GM12864 (cell line): ENCODE data around the gene TBC1D14.

Source experiments
- DNase-seq: peaks from one replicate; pipeline ENCODE4 v3.0.0-alpha.2; 2011; ENCODE audit warnings: low read depth
- H3K4me3 ChIP-seq: 2 replicates; pipeline ENCODE4 v1.5.1; 2011; ENCODE audit warnings: mild to moderate bottlenecking, low read depth, low read length, control low read depth
- CTCF ChIP-seq: IDR thresholded peaks from 2 replicates; pipeline ENCODE4 v1.5.1; 2011; ENCODE audit warnings: low read depth, mild to moderate bottlenecking, moderate library complexity, low read length, control low read depth, inconsistent platforms; ENCODE audit errors: missing control alignments

The TBC1D14 gene

GRCh38 chr4:6990661-6991060, 81.0 kb downstream of the TBC1D14 start:
- no peak for TF ChIP-seq CTCF
- no peak for DNase-seq
- H3K4me3 ChIP-seq = no peak overlapping the region

DNA sequence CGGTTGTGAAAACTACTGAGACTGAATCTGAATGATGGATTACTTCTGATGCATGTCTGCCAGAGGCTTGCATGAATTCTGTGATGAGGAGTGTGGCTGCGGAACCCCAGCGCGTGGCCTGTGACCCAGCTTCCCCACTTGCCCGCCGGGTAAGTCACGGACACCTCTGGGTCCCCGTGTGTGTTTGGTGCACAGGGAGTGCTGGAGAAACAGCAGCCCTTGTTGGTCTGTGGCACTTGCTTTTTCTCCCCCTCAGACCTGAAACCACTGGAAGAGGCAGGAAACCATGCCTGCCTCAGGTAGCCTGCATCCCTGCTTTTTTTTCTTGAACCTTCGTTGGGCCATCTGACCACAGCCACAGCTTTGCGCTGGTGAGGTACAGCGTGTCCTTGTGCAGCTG, 81.6 kb downstream of the TBC1D14 start:
- no peak for DNase-seq
- no peak overlapping the region for H3K4me3 ChIP-seq
- TF ChIP-seq CTCF = no peak

GRCh38 chr4:6991771-6992557, 82.3 kb downstream of the TBC1D14 start:
- DNase-seq = no peak
- no peak overlapping the region for H3K4me3 ChIP-seq
- no peak for TF ChIP-seq CTCF

DNA sequence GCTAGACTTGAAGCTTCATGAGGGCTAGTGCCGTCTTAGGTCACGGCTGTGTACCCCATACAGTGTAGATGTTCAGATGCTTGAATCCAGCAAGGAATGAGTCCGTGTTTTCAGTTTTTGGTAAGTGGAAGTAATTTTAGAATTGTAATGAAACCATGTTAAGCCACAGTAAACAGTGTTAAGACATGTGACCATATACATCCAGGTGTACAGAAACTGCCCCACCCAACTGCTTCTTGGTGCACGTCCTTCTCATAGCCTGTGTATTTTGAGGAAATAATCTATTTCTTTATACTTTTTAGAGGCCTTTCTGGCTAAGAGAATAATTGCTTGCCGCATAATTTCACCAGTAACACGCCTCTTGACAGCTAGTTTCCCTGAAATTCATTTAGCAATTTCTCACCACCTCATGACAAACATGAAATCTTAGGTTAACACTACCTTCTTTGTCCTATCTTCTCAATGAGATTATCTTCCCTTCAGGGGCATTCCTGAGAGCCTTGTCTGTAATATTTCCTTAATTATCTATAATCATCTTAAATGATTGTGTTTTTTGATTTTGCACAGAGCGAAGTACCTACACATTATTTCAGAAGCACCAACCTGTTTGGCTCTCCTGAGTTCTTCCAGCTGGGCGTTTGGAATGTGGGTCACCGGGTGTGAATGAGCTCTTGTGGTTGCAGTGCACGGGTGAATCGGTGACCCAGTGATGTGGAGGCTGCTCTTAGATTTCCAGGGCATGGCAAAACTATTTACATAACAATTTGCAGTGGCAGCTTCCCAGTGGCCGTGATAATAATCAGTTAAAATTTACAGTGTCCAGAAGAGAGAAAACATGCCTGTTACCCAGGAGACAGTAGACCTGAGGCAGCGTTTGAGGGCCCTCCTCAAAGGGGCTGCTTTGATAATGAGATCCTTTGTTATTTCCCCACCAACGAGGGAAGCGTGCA, 83.4 kb downstream of the TBC1D14 start:
- no peak for TF ChIP-seq CTCF
- DNase-seq = no peak
- H3K4me3 ChIP-seq = no peak overlapping the region

DNA sequence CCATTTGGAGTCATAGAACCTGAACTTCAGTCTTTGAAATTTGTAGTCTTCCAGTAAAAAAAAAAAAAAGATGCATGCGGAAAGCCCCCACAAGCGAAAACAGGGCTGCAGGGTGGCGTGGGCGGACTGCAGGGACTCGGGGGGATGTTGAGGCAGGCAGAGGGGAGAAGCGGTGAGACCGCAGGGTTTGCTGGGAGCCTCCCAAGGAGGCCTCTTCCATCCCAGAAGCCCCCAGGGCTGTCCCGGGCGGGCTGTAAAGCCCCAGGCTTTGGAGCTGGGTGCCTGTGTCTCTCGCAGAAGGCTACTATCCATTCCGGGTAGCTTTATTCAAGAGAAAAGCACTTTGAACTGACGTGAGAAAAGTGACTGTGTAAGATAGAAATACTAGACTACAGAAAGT, 86.9 kb downstream of the TBC1D14 start:
- DNase-seq = no peak
- H3K4me3 ChIP-seq = no peak overlapping the region
- TF ChIP-seq CTCF = no peak

GRCh38 chr4:6999172-7000086, 89.8 kb downstream of the TBC1D14 start:
- no peak for DNase-seq
- no peak for TF ChIP-seq CTCF
- H3K4me3 ChIP-seq = no peak overlapping the region
